Ovary (tissue), 3 donors: ENCODE measurements around the gene SORCS2.

ENCODE experiments used
- EP300 ChIP-seq: sonication (generic); formaldehyde crosslinking; IDR thresholded peaks from one replicate; pipeline ENCODE4 v1.6.1; 2017; ENCODE audit warnings: antibody characterized with exemption
- POLR2A ChIP-seq: fragments of 450-650 bp; IDR thresholded peaks from one replicate; pipeline ENCODE4 v1.6.1; 2017; ENCODE audit warnings: antibody characterized with exemption, mild to moderate bottlenecking, moderate library complexity
- TF ChIP-seq, protein P1 (sequence below), 3 donors: fragments of 450-650 bp in 2 of 3; fragments of 200-600 bp in 1 of 3; IDR thresholded peaks; one replicate each; pipeline versions ENCODE4 v1.5.1 to v1.8.0; 2016 to 2022; ENCODE audit warnings: antibody characterized with exemption in 3 of 3, mild to moderate bottlenecking in 1 of 3
- donor health status: DM: no; HTN: no; CAD: no.

DNA sequence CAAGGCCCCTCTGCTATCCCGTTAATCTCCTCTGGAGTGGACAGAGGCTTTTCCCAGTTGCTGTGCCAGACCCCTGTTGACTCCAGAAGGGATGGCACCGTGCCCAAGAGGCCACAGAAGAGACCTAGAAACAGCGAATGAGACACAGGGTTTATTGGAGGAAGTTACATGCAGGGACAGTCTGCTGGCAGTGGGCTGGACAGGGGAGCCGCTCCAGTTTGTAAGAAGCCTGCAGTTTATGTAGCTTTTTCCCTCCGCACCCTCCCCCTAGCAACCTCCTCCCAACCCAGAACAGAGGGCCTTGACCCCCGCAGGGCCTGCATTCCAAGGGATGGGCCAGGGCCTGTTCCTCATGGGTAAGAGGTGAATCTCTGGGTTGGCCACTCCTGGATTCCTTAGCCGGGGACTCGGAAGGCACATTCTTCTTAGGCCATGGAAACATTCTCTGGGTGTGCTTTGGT lies 459.2 kb downstream of the SORCS2 start:
- TF ChIP-seq, protein P1, sequence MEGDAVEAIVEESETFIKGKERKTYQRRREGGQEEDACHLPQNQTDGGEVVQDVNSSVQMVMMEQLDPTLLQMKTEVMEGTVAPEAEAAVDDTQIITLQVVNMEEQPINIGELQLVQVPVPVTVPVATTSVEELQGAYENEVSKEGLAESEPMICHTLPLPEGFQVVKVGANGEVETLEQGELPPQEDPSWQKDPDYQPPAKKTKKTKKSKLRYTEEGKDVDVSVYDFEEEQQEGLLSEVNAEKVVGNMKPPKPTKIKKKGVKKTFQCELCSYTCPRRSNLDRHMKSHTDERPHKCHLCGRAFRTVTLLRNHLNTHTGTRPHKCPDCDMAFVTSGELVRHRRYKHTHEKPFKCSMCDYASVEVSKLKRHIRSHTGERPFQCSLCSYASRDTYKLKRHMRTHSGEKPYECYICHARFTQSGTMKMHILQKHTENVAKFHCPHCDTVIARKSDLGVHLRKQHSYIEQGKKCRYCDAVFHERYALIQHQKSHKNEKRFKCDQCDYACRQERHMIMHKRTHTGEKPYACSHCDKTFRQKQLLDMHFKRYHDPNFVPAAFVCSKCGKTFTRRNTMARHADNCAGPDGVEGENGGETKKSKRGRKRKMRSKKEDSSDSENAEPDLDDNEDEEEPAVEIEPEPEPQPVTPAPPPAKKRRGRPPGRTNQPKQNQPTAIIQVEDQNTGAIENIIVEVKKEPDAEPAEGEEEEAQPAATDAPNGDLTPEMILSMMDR (IDR thresholded peaks at IDR 0.05), result no peak
- TF ChIP-seq POLR2A, result no peak
- TF ChIP-seq EP300, result no peak
